Panc1 (cell line): ENCODE data around the gene TK2. TPM values are rescaled to one million over a fixed set of nuclear protein-coding genes. Genes with fewer than 3 reads are reported as not detected.

ENCODE experiments used
- ATAC-seq: fragments of 200-7000 bp; cut with Tn5 transposase; 2 replicates; pipeline ENCODE4 v1.9.1; 2020; ENCODE audit warnings: mild to moderate bottlenecking, moderate library complexity
- BruUV-seq: library from RNA; stranded (reverse); fragments of 400-500 nt; replicated peaks from 2 replicates; lab custom pipeline; 2021; lab: Mats Ljungman, UMichigan
- CTCF ChIA-PET: fragments of 300-600 bp; sonication (Branson Sonifier 250); formaldehyde crosslinking; loops from one replicate; lab custom pipeline; 2022; ENCODE audit warnings: antibody characterized with exemption; lab: Charles Lee
- POLR2A ChIA-PET: fragments of 300-600 bp; sonication (Branson Sonifier 250); formaldehyde crosslinking; loops from one replicate; lab custom pipeline; 2022; ENCODE audit warnings: antibody characterized with exemption; lab: Charles Lee
- DNase-seq: peaks from one replicate; pipeline ENCODE4 v3.0.0-alpha.2; 2010; ENCODE audit warnings: low read depth, low spot score
- H3K27ac ChIP-seq: 2 replicates; pipeline ENCODE4 v1.5.1; 2011; ENCODE audit warnings: mild to moderate bottlenecking, low read length, inconsistent platforms
- H3K27me3 ChIP-seq: fragments of 200-500 bp; sonication (Bioruptor generic); 2 replicates; pipeline ENCODE4 v1.6.0; 2014; ENCODE audit warnings: low read length, inconsistent platforms; ENCODE audit not compliant: control insufficient read depth, insufficient read depth
- H3K36me3 ChIP-seq: fragments of 200-500 bp; sonication (Bioruptor generic); 2 replicates; pipeline ENCODE4 v1.5.1; 2014; ENCODE audit warnings: inconsistent platforms, mild to moderate bottlenecking, low read length, moderate library complexity; ENCODE audit not compliant: control insufficient read depth, insufficient read depth
- H3K4me1 ChIP-seq: 2 replicates; pipeline ENCODE4 v1.5.1; 2011; ENCODE audit warnings: inconsistent platforms, mild to moderate bottlenecking, low read length, moderate library complexity; ENCODE audit not compliant: control insufficient read depth, insufficient read depth
- H3K4me3 ChIP-seq, 2 experiments: 2 replicates each; pipeline ENCODE4 v1.5.1; 2011 to 2012; ENCODE audit warnings: low read depth in 2 of 2, low read length in 2 of 2, mild to moderate bottlenecking in 2 of 2, inconsistent platforms in 1 of 2, moderate library complexity in 1 of 2
- H3K9me3 ChIP-seq: fragments of 200-500 bp; sonication (Bioruptor generic); 2 replicates; pipeline ENCODE4 v1.5.1; 2014; ENCODE audit warnings: low read depth, mild to moderate bottlenecking, inconsistent platforms, low read length, moderate library complexity; ENCODE audit not compliant: control insufficient read depth, insufficient read depth
- POLR2AphosphoS5 ChIP-seq: IDR thresholded peaks from 2 replicates; pipeline ENCODE4 v1.6.1; 2012; ENCODE audit warnings: mild to moderate bottlenecking, low read depth, low read length, moderate library complexity
- SIN3A ChIP-seq: IDR thresholded peaks from 2 replicates; pipeline ENCODE4 v1.6.1; 2012; ENCODE audit warnings: low read depth, mild to moderate bottlenecking, low read length, moderate library complexity, borderline replicate concordance; ENCODE audit not compliant: insufficient read depth
- TCF7L2 ChIP-seq: IDR thresholded peaks from 2 replicates; pipeline ENCODE4 v1.6.1; 2011; ENCODE audit warnings: mild to moderate bottlenecking, low read depth, low read length, inconsistent platforms
- in situ Hi-C: cut with HindIII; loops from 2 replicates; pipeline ENCODE4 v1.10.0; 2016; ENCODE audit warnings: low sequenced_read_pairs, low pct_unique_long_range_greater_than_20kb
- intact Hi-C: fragments of 100-400 bp; cut with micrococcal nuclease; formaldehyde crosslinking; loops from one replicate; pipeline ENCODE4 v1.10.0; 2022; ENCODE audit not compliant: unreplicated experiment
- total RNA-seq: library from RNA; stranded (reverse); gene quantifications from one replicate; pipeline ENCODE4 v1.2.1, GENCODE V29; 2021; ENCODE audit not compliant: unreplicated experiment
- TF ChIP-seq, protein P1 (sequence below): fragments of 450-650 bp; IDR thresholded peaks from 2 replicates; pipeline ENCODE4 v1.5.1; 2017; ENCODE audit warnings: mild to moderate bottlenecking
- TF ChIP-seq, protein P2 (sequence below), 2 experiments: IDR thresholded peaks; 2 replicates each; pipeline ENCODE4 v1.6.1; 2011 to 2012; ENCODE audit warnings: low read depth in 2 of 2, control low read depth in 1 of 2, low read length in 1 of 2, mild to moderate bottlenecking in 1 of 2, moderate library complexity in 1 of 2; ENCODE audit not compliant: insufficient read depth in 1 of 2

The TK2 gene
- total RNA-seq, 1 experiment from 2014 or later, result 17.1 TPM

DNA sequence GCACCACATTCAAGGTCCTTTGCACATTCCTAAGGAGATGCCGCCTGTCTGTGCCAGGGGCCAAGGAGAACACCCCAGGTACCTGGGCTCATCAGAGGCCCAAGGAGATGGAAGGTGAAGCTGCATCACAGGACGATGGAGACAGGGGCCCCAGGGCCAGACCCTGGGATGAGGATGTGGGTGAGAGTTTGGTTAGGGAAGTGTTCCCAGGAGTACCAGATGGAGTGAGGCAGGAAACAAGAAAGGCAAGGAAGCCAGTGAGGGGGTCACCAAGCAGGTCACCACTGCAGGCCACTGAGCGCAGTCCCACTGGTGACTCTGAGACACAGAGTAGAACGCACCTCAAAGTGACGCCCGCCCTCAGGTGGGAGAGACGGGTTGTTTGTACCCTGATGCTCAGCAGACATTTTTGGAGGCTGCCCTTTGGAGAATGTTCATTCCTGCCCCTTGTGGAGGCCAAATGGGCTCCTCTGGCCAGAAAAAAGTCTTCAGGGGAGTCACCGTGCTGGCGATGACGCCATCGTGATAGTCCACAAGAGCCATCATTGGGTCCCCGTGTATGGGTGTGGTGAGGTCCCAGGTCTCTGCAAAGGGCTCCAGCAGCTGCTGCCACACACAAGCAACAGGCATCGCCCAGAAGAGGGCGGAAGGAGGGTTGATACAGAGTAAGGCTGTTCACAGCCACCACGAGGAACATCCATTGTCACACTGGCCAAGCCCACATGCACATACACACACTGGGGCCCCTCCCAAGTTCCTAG is 65.3 kb downstream of the TK2 start:
- CTCF ChIA-PET, result interaction anchor here (1.0 kb wide), 1 partner anchor 78 kb away, joined by 3 read pairs; no protein-coding TSS in a partner anchor

DNA sequence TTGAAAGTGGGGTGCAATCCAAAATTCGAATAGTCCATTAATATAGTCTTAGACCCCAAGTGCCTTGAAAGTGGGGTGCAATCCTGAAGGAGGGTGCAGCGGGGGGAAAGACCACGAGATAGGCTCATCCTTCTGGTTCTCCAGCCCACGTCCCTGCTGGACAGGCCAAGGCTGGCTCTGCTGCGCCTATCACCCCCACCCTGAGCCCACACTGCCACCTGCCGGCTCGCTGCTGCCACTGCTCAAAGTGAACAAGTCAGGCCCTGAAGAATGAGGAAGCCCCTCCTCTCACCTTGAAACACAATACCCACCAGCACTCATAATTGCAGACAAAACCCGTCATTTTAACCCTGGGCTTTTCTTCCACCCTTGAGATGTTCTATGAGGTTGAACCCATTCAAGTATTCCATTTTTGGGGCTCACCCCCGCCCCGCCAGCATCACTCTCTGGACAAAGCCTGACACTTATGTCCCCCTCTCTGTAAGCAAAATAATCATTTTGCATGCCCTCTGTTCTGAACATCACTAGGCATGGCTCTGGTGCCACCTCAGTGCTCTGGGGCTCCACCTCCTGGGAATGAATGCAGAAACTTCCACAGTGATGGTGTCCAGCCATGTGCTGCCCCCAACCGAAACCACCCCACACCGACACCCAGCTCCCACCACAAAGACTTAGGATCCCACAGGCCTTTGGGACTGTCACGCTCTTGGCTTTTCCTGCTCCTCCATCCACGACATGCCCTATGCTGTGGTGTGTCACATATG is 66.1 kb downstream of the TK2 start:
- Histone ChIP-seq H3K4me3 (no peak overlapping the region), H3K4me1 (no peaks in the 10 kb centered on the region), H3K9me3 (no peaks in the 10 kb centered on the region), H3K36me3 (no peaks in the 10 kb centered on the region), H3K27ac (no peak overlapping the region), H3K27me3 (no peaks in the 10 kb centered on the region)
- ChIA-PET POLR2A (no interaction called here), CTCF (interaction anchor here (0.9 to 2.1 kb wide), 2 partner anchors 77 to 85 kb away, joined by 10 to 14 read pairs; no protein-coding TSS in a partner anchor)
- TF ChIP-seq TCF7L2 (no peak), SIN3A (no peak), POLR2AphosphoS5 (no peak)
- TF ChIP-seq, protein P1, sequence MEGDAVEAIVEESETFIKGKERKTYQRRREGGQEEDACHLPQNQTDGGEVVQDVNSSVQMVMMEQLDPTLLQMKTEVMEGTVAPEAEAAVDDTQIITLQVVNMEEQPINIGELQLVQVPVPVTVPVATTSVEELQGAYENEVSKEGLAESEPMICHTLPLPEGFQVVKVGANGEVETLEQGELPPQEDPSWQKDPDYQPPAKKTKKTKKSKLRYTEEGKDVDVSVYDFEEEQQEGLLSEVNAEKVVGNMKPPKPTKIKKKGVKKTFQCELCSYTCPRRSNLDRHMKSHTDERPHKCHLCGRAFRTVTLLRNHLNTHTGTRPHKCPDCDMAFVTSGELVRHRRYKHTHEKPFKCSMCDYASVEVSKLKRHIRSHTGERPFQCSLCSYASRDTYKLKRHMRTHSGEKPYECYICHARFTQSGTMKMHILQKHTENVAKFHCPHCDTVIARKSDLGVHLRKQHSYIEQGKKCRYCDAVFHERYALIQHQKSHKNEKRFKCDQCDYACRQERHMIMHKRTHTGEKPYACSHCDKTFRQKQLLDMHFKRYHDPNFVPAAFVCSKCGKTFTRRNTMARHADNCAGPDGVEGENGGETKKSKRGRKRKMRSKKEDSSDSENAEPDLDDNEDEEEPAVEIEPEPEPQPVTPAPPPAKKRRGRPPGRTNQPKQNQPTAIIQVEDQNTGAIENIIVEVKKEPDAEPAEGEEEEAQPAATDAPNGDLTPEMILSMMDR, result peak; percentile 93
- TF ChIP-seq, protein P2, sequence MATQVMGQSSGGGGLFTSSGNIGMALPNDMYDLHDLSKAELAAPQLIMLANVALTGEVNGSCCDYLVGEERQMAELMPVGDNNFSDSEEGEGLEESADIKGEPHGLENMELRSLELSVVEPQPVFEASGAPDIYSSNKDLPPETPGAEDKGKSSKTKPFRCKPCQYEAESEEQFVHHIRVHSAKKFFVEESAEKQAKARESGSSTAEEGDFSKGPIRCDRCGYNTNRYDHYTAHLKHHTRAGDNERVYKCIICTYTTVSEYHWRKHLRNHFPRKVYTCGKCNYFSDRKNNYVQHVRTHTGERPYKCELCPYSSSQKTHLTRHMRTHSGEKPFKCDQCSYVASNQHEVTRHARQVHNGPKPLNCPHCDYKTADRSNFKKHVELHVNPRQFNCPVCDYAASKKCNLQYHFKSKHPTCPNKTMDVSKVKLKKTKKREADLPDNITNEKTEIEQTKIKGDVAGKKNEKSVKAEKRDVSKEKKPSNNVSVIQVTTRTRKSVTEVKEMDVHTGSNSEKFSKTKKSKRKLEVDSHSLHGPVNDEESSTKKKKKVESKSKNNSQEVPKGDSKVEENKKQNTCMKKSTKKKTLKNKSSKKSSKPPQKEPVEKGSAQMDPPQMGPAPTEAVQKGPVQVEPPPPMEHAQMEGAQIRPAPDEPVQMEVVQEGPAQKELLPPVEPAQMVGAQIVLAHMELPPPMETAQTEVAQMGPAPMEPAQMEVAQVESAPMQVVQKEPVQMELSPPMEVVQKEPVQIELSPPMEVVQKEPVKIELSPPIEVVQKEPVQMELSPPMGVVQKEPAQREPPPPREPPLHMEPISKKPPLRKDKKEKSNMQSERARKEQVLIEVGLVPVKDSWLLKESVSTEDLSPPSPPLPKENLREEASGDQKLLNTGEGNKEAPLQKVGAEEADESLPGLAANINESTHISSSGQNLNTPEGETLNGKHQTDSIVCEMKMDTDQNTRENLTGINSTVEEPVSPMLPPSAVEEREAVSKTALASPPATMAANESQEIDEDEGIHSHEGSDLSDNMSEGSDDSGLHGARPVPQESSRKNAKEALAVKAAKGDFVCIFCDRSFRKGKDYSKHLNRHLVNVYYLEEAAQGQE (IDR thresholded peaks at IDR 0.05; ENCODE audit: insufficient read depth in 1 of 2, low read depth in 2 of 2, low read length in 1 of 2), result no peak
- in situ Hi-C loops (no loop called here), intact Hi-C loops (loop anchor here (2.0 to 5.0 kb wide), 2 partner anchors 77 to 212 kb away; no protein-coding TSS in a partner anchor)
- DNase-seq (peak; percentile 48), ATAC-seq (peak; percentile 85)
- BruUV-seq, result no TSS peak

More for the DNA sequence above, 65.3 kb downstream of the TK2 start:
- no peaks in the 10 kb centered on the region for H3K36me3 ChIP-seq
- H3K27ac ChIP-seq, result no peak overlapping the region
- no peak overlapping the region for H3K4me3 ChIP-seq
- H3K9me3 ChIP-seq, result no peaks in the 10 kb centered on the region
- no peak for DNase-seq
- intact Hi-C loops, result loop anchor here (5.0 kb wide), 1 partner anchor 212 kb away; no protein-coding TSS in a partner anchor
- no peaks in the 10 kb centered on the region for H3K27me3 ChIP-seq
- in situ Hi-C loops, result no loop called here
- no peak for ATAC-seq
- H3K4me1 ChIP-seq, result no peaks in the 10 kb centered on the region
- no TSS peak for BruUV-seq
- TF ChIP-seq, protein P1, result no peak
- no peak for TF ChIP-seq SIN3A
- POLR2A ChIA-PET, result interaction anchor here (0.6 kb wide), 1 partner anchor 117 kb away, joined by 3 read pairs; no protein-coding TSS in a partner anchor
